B cell (primary cell): ENCODE results near the gene GNE. TPM values are rescaled to one million over a fixed set of nuclear protein-coding genes. Genes with fewer than 3 reads are reported as not detected.
A peak's percentile ranks its signal among the peaks of the same experiment; 100 is the strongest.

Experiments
- ATAC-seq: fragments of 200-7000 bp; cut with Tn5 transposase; one replicate; pipeline ENCODE4 v1.10.0; 2021; ENCODE audit warnings: low read depth, mild to moderate bottlenecking, moderate number of reproducible peaks, moderate library complexity
- CTCF ChIA-PET: fragments of 350-600 bp; sonication (Branson Sonifier 250); formaldehyde crosslinking; loops from one replicate; lab custom pipeline; 2021; ENCODE audit warnings: antibody characterized with exemption, inconsistent platforms; lab: Charles Lee
- POLR2A ChIA-PET: fragments of 350-600 bp; sonication (Branson Sonifier 250); formaldehyde crosslinking; loops from one replicate; lab custom pipeline; 2021; ENCODE audit warnings: antibody characterized with exemption; lab: Charles Lee
- DNase-seq: peaks from one replicate; pipeline ENCODE4 v3.0.0; 2013
- H2AFZ ChIP-seq: 2 replicates; pipeline ENCODE4 v1.6.1; 2012; ENCODE audit warnings: mild to moderate bottlenecking, low read depth, low read length; ENCODE audit not compliant: insufficient read depth, poor library complexity, severe bottlenecking
- H3K27ac ChIP-seq, 2 donors: 1 replicate in 1 of 2; 2 replicates in 1 of 2; pipeline ENCODE4 v1.5.1; 2012 to 2013; ENCODE audit warnings: low read length in 2 of 2, mild to moderate bottlenecking in 2 of 2, moderate library complexity in 1 of 2
- H3K27me3 ChIP-seq, 4 experiments: fragments of 200-600 bp in 1 of 4; sonication (generic) in 1 of 4; replicated peaks in 1 of 4; 1 replicate in 2 of 4; 2 replicates in 2 of 4; pipeline versions ENCODE4 v1.6.1 to v1.7.0; 2013 to 2016; ENCODE audit warnings: low read length in 3 of 4, mild to moderate bottlenecking in 2 of 4, mixed read lengths in 1 of 4, moderate library complexity in 1 of 4; ENCODE audit not compliant: insufficient read depth in 4 of 4, control insufficient read depth in 3 of 4; ENCODE audit errors: control extremely low read depth in 1 of 4
- H3K36me3 ChIP-seq, 2 experiments: replicated peaks in 1 of 2; 1 replicate in 1 of 2; 2 replicates in 1 of 2; pipeline versions ENCODE4 v1.6.1 to v1.7.1; 2013; ENCODE audit warnings: low read length in 1 of 2; ENCODE audit not compliant: insufficient read depth in 2 of 2, control insufficient read depth in 1 of 2; ENCODE audit errors: control extremely low read depth in 1 of 2, extremely low read depth in 1 of 2
- H3K4me1 ChIP-seq, 2 donors: fragments of 200-600 bp in 1 of 2; sonication (generic) in 1 of 2; 1 replicate in 1 of 2; 2 replicates in 1 of 2; pipeline versions ENCODE4 v1.5.1 to v1.6.1; 2013 to 2017; ENCODE audit warnings: low read length in 2 of 2; ENCODE audit not compliant: control insufficient read depth in 2 of 2, insufficient read depth in 2 of 2
- H3K4me2 ChIP-seq: replicated peaks from 2 replicates; pipeline ENCODE3; 2012; ENCODE audit warnings: mild to moderate bottlenecking, low read depth, low read length; ENCODE audit not compliant: poor library complexity, severe bottlenecking
- H3K4me3 ChIP-seq, 5 experiments: fragments of 200-600 bp in 1 of 5; sonication (generic) in 1 of 5; 1 replicate in 3 of 5; 2 replicates in 2 of 5; pipeline versions ENCODE4 v1.5.1 to v1.7.0; 2011 to 2016; ENCODE audit warnings: low read length in 4 of 5, mild to moderate bottlenecking in 4 of 5, low read depth in 2 of 5, control low read depth in 1 of 5, moderate library complexity in 1 of 5; ENCODE audit not compliant: insufficient read depth in 1 of 5; ENCODE audit errors: control extremely low read depth in 1 of 5, extremely low read depth in 1 of 5
- H3K79me2 ChIP-seq: fragments of 200-600 bp; sonication (generic); one replicate; pipeline ENCODE4 v1.6.0; 2016; ENCODE audit warnings: low read length; ENCODE audit not compliant: control insufficient read depth, insufficient read depth
- H3K9ac ChIP-seq: fragments of 200-600 bp; sonication (generic); 2 replicates; pipeline ENCODE4 v1.6.1; 2017; ENCODE audit warnings: mild to moderate bottlenecking, low read length, moderate library complexity
- H3K9me3 ChIP-seq, 3 donors: one replicate each; pipeline versions ENCODE4 v1.6.1 to v1.7.1; 2013; ENCODE audit warnings: low read length in 2 of 3; ENCODE audit not compliant: control insufficient read depth in 2 of 3, insufficient read depth in 1 of 3; ENCODE audit errors: control extremely low read depth in 1 of 3
- H4K20me1 ChIP-seq: 2 replicates; pipeline ENCODE4 v1.6.0; 2012; ENCODE audit warnings: mild to moderate bottlenecking, low read length; ENCODE audit not compliant: insufficient read depth, control insufficient read depth, poor library complexity, severe bottlenecking
- H3K27ac Mint-ChIP-seq: one replicate; pipeline ENCODE4 v1.8.0; 2021; ENCODE audit warnings: mixed read lengths
- H3K27me3 Mint-ChIP-seq: one replicate; pipeline ENCODE4 v1.8.0; 2021; ENCODE audit warnings: mixed read lengths
- H3K4me1 Mint-ChIP-seq: one replicate; pipeline ENCODE4 v1.8.0; 2021; ENCODE audit warnings: mixed read lengths
- H3K4me3 Mint-ChIP-seq: one replicate; pipeline ENCODE4 v1.8.0; 2021; ENCODE audit warnings: mixed read lengths
- H3K9me3 Mint-ChIP-seq: one replicate; pipeline ENCODE4 v1.8.0; 2022; ENCODE audit warnings: mixed read lengths; ENCODE audit not compliant: insufficient read depth
- CTCF ChIP-seq: fragments of 200-600 bp; IDR thresholded peaks from one replicate; pipeline ENCODE4 v1.8.0; 2022; ENCODE audit warnings: antibody characterized with exemption, mild to moderate bottlenecking
- EZH2 ChIP-seq: IDR thresholded peaks from 2 replicates; pipeline ENCODE4 v1.6.1; 2012; ENCODE audit warnings: borderline replicate concordance, low read depth, mild to moderate bottlenecking, moderate library complexity, low read length; ENCODE audit not compliant: insufficient read depth, poor library complexity, severe bottlenecking
- WGBS: methylation state at CpG from one replicate; pipeline ENCODE4 v1.1.5; 2013; ENCODE audit warnings: missing lambda C conversion rate; ENCODE audit not compliant: insufficient coverage; 5-methylcytosine and 5-hydroxymethylcytosine counted together
- intact Hi-C: fragments of 100-400 bp; cut with micrococcal nuclease; formaldehyde crosslinking; loops from one replicate; pipeline ENCODE4 v1.10.0; 2022
- polyA minus RNA-seq: library from RNA; depleted of rRNA, polyadenylated mRNA; stranded (reverse); fragments of >200 nt; gene quantifications from 2 replicates; pipeline ENCODE4 v1.2.3, GENCODE V29; 2012
- polyA plus RNA-seq: library from polyadenylated mRNA; depleted of rRNA; stranded (reverse); fragments of >200 nt; gene quantifications from 2 replicates; pipeline ENCODE4 v1.2.3, GENCODE V29; 2012
- total RNA-seq, 2 donors: library from RNA; stranded (reverse); fragments of 120-200 nt in 1 of 2; gene quantifications; 1 replicate in 1 of 2; 2 replicates in 1 of 2; pipeline versions ENCODE4 v1.2.3 to v1.2.4, GENCODE V29; 2013 to 2022

Gene GNE
- total RNA-seq = 20.6 and 21.6 TPM in 2 replicates
- total RNA-seq (2013) = 17.4 TPM
- 8.3 and 13.6 TPM in 2 replicates for polyA plus RNA-seq
- polyA minus RNA-seq = 16.5 and 22.7 TPM in 2 replicates

GRCh38 chr9:36258208-36258995 lies at the start of gene GNE:
Gene GNE, minus strand, starts transcription at chr9:36258448. Its CDS starts 9,093 bp downstream, at chr9:36249355.
- Histone ChIP-seq H2AFZ (peak within 1 kb of the TSS; percentile 87), H3K4me3 (peak within 1 kb of the TSS; percentile 38 to 75 (median 68)), H3K27me3 (no peaks in the 10 kb centered on the region), H4K20me1 (peaks cover 8% of the 10 kb centered on the region), H3K9me3 (no peaks in the 10 kb centered on the region), H3K4me1 (peaks cover 12 to 15% of the 10 kb centered on the region in 2 donors), H3K27ac (peak within 1 kb of the TSS; percentile 87 to 94), H3K4me2 (peak within 1 kb of the TSS; percentile 73), H3K36me3 (no peaks in the 10 kb centered on the region), H3K79me2 (peaks cover 34% of the 10 kb centered on the region), H3K9ac (peak within 1 kb of the TSS; percentile 66)
- 3% methylated on average over 65 of the region's 73 CpGs for WGBS
- intact Hi-C loops = loop anchor here (1.0 to 5.0 kb wide), 6 partner anchors 68 to 526 kb away; partner anchors contain the start of genes CLTA, CREB3, GLIPR2 and MELK
- DNase-seq (peak; percentile 97), ATAC-seq (peak; percentile 82)
- CTCF ChIA-PET = interaction anchor here (0.8 to 2.2 kb wide), 2 partner anchors 70 to 1274 kb away, joined by 3 to 17 read pairs; no protein-coding TSS in a partner anchor
- peak within 1 kb of the TSS; percentile 99 for H3K4me3 Mint-ChIP-seq
- H3K27me3 Mint-ChIP-seq = no peaks in the 10 kb centered on the region
- H3K27ac Mint-ChIP-seq = peak within 1 kb of the TSS; percentile 96
- peaks cover 17% of the 10 kb centered on the region for H3K4me1 Mint-ChIP-seq
- no peaks in the 10 kb centered on the region for H3K9me3 Mint-ChIP-seq
- TF ChIP-seq EZH2 (no peak), CTCF (no peak)
- POLR2A ChIA-PET = no interaction called here
